ENCODE results near the gene EPS8.

- TF ChIP-seq POLR2AphosphoS5 (IDR thresholded peaks at IDR 0.05; ENCODE audit: low read depth, low read length) (no peak), SIN3A (IDR thresholded peaks at IDR 0.05; ENCODE audit: borderline replicate concordance, insufficient read depth, low read length) (no peak), REST (IDR thresholded peaks at IDR 0.05; ENCODE audit: insufficient read depth in 1 of 2, low read depth in 2 of 2, low read length in 2 of 2) (no peak)
Measured at GRCh38 chr12:15710860-15711510, 78.2 kb downstream of the EPS8 start.

Measured in PFSK-1 (cell line).